Measurements from ENCODE around the gene SUSD1. TPM values are rescaled to one million over a fixed set of nuclear protein-coding genes. Genes with fewer than 3 reads are reported as not detected.

SUSD1 gene
- total and polyA plus RNA-seq, 9 of the 15 experiments (the other 6 are each of a cell fraction or from before 2014, with no cell fraction given), result 10.9 to 44.4 (median 36.1) TPM

DNA sequence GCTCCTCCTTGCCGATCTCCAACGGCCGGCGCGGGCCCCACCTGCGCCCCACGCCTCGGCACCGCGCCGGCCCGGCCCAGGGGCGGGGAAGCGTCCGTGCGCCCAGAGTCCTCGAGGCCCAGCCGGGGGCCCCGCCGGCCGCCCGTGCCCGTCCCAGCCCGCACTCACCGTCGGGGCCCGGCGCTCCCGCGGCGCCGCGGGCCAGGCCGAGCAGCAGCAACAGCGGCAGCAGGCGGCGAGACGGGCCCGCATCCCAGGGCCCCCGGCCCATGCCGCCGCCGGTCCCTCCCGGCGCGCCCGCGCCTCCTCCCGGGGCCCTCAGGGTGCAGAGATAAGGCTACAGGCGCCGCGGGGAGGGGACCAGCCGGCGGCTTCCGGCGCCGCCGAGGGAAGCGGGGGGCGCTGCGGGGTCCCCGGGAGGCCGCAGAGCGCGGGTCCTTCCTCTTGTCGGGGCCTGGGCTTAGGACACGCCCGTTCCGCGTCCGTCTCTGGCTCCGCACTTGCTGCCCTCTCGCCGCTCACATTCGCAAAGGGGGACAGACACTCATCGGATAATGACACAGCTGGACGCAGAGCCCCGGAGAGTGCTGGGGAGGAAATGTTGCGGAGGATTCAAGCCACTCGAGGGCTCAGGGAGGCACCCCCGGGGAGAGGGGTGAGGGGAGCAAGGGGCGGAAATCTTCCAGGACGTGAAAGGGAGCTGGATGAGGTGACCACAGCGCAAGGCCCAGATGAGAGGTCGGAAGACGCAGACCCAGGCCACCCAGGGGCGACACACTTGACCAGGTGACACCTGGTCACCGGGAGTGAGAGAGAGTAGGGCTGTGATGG lies at the start of gene SUSD1 (continued):
- TF ChIP-seq ZNF318 (IDR thresholded peaks at IDR 0.05; ENCODE audit: borderline replicate concordance in 1 of 2, low read depth in 1 of 2) (no peak), FOXA1 (IDR thresholded peaks at IDR 0.05; ENCODE audit: borderline replicate concordance) (no peak), ARID1B (IDR thresholded peaks at IDR 0.05) (peak; percentile 24), ZKSCAN8 (CRISPR knock-in tag; IDR thresholded peaks at IDR 0.05) (peak; percentile 51), MYBL2 (IDR thresholded peaks at IDR 0.05; ENCODE audit: low read depth) (no peak), MYBL2 (CRISPR knock-in tag; IDR thresholded peaks at IDR 0.05; ENCODE audit: borderline replicate concordance) (no peak), ARID3B (CRISPR knock-in tag; IDR thresholded peaks at IDR 0.05; ENCODE audit: borderline replicate concordance) (no peak), ZNF224 (CRISPR knock-in tag; IDR thresholded peaks at IDR 0.05) (no peak), TAF1 (IDR thresholded peaks at IDR 0.05; ENCODE audit: control insufficient read depth, extremely low read depth, insufficient read depth, low read length, severe bottlenecking) (peak; percentile 67)
- TF ChIP-seq, protein P1, sequence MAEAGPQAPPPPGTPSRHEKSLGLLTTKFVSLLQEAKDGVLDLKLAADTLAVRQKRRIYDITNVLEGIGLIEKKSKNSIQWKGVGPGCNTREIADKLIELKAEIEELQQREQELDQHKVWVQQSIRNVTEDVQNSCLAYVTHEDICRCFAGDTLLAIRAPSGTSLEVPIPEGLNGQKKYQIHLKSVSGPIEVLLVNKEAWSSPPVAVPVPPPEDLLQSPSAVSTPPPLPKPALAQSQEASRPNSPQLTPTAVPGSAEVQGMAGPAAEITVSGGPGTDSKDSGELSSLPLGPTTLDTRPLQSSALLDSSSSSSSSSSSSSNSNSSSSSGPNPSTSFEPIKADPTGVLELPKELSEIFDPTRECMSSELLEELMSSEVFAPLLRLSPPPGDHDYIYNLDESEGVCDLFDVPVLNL (CRISPR knock-in tag; IDR thresholded peaks at IDR 0.05; ENCODE audit: low read depth), result no peak
- TF ChIP-seq, protein P2, sequence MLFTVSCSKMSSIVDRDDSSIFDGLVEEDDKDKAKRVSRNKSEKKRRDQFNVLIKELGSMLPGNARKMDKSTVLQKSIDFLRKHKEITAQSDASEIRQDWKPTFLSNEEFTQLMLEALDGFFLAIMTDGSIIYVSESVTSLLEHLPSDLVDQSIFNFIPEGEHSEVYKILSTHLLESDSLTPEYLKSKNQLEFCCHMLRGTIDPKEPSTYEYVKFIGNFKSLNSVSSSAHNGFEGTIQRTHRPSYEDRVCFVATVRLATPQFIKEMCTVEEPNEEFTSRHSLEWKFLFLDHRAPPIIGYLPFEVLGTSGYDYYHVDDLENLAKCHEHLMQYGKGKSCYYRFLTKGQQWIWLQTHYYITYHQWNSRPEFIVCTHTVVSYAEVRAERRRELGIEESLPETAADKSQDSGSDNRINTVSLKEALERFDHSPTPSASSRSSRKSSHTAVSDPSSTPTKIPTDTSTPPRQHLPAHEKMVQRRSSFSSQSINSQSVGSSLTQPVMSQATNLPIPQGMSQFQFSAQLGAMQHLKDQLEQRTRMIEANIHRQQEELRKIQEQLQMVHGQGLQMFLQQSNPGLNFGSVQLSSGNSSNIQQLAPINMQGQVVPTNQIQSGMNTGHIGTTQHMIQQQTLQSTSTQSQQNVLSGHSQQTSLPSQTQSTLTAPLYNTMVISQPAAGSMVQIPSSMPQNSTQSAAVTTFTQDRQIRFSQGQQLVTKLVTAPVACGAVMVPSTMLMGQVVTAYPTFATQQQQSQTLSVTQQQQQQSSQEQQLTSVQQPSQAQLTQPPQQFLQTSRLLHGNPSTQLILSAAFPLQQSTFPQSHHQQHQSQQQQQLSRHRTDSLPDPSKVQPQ (CRISPR knock-in tag; IDR thresholded peaks at IDR 0.05; ENCODE audit: borderline replicate concordance), result no peak

Data from K562 (cell line).